ENCODE results near the gene SLAIN1.

GRCh38 chr13:77733674-77734073 is 36.2 kb downstream of the SLAIN1 start:
- no peak for TF ChIP-seq EZH2 (IDR thresholded peaks at IDR 0.05; ENCODE audit: insufficient read depth, poor library complexity, severe bottlenecking)
- TF ChIP-seq EZH2phosphoT487 (IDR thresholded peaks at IDR 0.05; ENCODE audit: insufficient read depth, low read depth) = no peak

Data from GM23248 (cell line).